Measurements from ENCODE around the gene LMO3. TPM values are rescaled to one million over a fixed set of nuclear protein-coding genes. Genes with fewer than 3 reads are reported as not detected.

The LMO3 gene
- total and polyA plus RNA-seq, 2 experiments from 2014 or later: 7.9 to 15.1 TPM

DNA sequence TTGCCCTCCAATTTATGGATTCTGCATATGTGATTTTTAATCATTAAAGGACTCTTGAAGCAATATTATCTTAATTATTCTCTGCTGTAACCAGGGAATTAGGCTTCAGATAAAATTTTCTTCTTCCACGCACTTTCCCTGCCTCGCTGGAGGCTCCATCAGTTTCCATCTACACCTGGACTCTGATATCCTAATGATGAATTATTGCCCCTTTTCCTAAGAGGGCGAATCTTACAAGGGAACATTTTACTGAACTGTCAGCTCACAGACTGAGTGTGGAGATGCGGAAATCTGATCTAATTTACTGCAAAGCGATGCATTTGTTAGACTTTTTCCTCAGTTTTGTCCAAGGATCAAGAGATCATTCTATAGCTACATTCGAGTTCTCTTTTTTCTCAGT is 43.0 kb downstream of the LMO3 start:
- H3K27ac ChIP-seq (ENCODE audit: low read depth): no peak overlapping the region
- H3K4me1 ChIP-seq (ENCODE audit: insufficient read depth): peaks cover 10% of the 10 kb centered on the region; the same call in 1 of the 2 replicates
- TF ChIP-seq NANOG (IDR thresholded peaks at IDR 0.05; ENCODE audit: borderline replicate concordance) (no peak), POLR2AphosphoS5 (IDR thresholded peaks at IDR 0.05; ENCODE audit: low read depth) (no peak), ZNF114 (CRISPR knock-in tag; IDR thresholded peaks at IDR 0.05) (no peak), CREB1 (CRISPR knock-in tag; IDR thresholded peaks at IDR 0.05; ENCODE audit: low read depth) (no peak), EZH2phosphoT487 (IDR thresholded peaks at IDR 0.05; ENCODE audit: unreplicated experiment) (no peak)
- TF ChIP-seq, protein P1, sequence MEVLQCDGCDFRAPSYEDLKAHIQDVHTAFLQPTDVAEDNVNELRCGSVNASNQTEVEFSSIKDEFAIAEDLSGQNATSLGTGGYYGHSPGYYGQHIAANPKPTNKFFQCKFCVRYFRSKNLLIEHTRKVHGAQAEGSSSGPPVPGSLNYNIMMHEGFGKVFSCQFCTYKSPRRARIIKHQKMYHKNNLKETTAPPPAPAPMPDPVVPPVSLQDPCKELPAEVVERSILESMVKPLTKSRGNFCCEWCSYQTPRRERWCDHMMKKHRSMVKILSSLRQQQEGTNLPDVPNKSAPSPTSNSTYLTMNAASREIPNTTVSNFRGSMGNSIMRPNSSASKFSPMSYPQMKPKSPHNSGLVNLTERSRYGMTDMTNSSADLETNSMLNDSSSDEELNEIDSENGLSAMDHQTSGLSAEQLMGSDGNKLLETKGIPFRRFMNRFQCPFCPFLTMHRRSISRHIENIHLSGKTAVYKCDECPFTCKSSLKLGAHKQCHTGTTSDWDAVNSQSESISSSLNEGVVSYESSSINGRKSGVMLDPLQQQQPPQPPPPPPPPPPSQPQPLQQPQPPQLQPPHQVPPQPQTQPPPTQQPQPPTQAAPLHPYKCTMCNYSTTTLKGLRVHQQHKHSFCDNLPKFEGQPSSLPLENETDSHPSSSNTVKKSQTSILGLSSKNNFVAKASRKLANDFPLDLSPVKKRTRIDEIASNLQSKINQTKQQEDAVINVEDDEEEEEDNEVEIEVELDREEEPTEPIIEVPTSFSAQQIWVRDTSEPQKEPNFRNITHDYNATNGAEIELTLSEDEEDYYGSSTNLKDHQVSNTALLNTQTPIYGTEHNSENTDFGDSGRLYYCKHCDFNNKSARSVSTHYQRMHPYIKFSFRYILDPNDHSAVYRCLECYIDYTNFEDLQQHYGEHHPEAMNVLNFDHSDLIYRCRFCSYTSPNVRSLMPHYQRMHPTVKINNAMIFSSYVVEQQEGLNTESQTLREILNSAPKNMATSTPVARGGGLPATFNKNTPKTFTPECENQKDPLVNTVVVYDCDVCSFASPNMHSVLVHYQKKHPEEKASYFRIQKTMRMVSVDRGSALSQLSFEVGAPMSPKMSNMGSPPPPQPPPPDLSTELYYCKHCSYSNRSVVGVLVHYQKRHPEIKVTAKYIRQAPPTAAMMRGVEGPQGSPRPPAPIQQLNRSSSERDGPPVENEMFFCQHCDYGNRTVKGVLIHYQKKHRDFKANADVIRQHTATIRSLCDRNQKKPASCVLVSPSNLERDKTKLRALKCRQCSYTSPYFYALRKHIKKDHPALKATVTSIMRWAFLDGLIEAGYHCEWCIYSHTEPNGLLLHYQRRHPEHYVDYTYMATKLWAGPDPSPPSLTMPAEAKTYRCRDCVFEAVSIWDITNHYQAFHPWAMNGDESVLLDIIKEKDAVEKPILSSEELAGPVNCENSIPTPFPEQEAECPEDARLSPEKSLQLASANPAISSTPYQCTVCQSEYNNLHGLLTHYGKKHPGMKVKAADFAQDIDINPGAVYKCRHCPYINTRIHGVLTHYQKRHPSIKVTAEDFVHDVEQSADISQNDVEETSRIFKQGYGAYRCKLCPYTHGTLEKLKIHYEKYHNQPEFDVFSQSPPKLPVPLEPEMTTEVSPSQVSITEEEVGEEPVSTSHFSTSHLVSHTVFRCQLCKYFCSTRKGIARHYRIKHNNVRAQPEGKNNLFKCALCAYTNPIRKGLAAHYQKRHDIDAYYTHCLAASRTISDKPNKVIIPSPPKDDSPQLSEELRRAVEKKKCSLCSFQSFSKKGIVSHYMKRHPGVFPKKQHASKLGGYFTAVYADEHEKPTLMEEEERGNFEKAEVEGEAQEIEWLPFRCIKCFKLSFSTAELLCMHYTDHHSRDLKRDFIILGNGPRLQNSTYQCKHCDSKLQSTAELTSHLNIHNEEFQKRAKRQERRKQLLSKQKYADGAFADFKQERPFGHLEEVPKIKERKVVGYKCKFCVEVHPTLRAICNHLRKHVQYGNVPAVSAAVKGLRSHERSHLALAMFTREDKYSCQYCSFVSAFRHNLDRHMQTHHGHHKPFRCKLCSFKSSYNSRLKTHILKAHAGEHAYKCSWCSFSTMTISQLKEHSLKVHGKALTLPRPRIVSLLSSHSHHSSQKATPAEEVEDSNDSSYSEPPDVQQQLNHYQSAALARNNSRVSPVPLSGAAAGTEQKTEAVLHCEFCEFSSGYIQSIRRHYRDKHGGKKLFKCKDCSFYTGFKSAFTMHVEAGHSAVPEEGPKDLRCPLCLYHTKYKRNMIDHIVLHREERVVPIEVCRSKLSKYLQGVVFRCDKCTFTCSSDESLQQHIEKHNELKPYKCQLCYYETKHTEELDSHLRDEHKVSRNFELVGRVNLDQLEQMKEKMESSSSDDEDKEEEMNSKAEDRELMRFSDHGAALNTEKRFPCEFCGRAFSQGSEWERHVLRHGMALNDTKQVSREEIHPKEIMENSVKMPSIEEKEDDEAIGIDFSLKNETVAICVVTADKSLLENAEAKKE (CRISPR knock-in tag; IDR thresholded peaks at IDR 0.05): no peak
- TF ChIP-seq, protein P2, sequence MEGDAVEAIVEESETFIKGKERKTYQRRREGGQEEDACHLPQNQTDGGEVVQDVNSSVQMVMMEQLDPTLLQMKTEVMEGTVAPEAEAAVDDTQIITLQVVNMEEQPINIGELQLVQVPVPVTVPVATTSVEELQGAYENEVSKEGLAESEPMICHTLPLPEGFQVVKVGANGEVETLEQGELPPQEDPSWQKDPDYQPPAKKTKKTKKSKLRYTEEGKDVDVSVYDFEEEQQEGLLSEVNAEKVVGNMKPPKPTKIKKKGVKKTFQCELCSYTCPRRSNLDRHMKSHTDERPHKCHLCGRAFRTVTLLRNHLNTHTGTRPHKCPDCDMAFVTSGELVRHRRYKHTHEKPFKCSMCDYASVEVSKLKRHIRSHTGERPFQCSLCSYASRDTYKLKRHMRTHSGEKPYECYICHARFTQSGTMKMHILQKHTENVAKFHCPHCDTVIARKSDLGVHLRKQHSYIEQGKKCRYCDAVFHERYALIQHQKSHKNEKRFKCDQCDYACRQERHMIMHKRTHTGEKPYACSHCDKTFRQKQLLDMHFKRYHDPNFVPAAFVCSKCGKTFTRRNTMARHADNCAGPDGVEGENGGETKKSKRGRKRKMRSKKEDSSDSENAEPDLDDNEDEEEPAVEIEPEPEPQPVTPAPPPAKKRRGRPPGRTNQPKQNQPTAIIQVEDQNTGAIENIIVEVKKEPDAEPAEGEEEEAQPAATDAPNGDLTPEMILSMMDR (conservative IDR thresholded peaks at IDR 0.05; ENCODE audit: low read depth in 2 of 2): no peak
- TF ChIP-seq, protein P3, sequence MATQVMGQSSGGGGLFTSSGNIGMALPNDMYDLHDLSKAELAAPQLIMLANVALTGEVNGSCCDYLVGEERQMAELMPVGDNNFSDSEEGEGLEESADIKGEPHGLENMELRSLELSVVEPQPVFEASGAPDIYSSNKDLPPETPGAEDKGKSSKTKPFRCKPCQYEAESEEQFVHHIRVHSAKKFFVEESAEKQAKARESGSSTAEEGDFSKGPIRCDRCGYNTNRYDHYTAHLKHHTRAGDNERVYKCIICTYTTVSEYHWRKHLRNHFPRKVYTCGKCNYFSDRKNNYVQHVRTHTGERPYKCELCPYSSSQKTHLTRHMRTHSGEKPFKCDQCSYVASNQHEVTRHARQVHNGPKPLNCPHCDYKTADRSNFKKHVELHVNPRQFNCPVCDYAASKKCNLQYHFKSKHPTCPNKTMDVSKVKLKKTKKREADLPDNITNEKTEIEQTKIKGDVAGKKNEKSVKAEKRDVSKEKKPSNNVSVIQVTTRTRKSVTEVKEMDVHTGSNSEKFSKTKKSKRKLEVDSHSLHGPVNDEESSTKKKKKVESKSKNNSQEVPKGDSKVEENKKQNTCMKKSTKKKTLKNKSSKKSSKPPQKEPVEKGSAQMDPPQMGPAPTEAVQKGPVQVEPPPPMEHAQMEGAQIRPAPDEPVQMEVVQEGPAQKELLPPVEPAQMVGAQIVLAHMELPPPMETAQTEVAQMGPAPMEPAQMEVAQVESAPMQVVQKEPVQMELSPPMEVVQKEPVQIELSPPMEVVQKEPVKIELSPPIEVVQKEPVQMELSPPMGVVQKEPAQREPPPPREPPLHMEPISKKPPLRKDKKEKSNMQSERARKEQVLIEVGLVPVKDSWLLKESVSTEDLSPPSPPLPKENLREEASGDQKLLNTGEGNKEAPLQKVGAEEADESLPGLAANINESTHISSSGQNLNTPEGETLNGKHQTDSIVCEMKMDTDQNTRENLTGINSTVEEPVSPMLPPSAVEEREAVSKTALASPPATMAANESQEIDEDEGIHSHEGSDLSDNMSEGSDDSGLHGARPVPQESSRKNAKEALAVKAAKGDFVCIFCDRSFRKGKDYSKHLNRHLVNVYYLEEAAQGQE (IDR thresholded peaks at IDR 0.05; ENCODE audit: unreplicated experiment): no peak
- TF ChIP-seq, protein P4, sequence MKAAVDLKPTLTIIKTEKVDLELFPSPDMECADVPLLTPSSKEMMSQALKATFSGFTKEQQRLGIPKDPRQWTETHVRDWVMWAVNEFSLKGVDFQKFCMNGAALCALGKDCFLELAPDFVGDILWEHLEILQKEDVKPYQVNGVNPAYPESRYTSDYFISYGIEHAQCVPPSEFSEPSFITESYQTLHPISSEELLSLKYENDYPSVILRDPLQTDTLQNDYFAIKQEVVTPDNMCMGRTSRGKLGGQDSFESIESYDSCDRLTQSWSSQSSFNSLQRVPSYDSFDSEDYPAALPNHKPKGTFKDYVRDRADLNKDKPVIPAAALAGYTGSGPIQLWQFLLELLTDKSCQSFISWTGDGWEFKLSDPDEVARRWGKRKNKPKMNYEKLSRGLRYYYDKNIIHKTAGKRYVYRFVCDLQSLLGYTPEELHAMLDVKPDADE (IDR thresholded peaks at IDR 0.05): no peak

More for the DNA sequence above, 43.0 kb downstream of the LMO3 start:
- Mint-ChIP-seq H3K36me3 (ENCODE audit: low read depth) (peaks cover 3% of the 10 kb centered on the region; the same call in 1 of the 3 replicates), H3K4me3 (no peak overlapping the region), H3K27me3 (ENCODE audit: insufficient read depth, low read depth, poor library complexity) (no peaks in the 10 kb centered on the region), H3K27ac (no peak overlapping the region), H3K4me1 (peaks cover 11% of the 10 kb centered on the region; the same call in 2 of the 3 replicates), H3K9me3 (no peaks in the 10 kb centered on the region; the same call in 2 of the 3 replicates)
- no peaks in the 10 kb centered on the region for H3K9me2 ChIP-seq (ENCODE audit: insufficient read depth)
- no peaks in the 10 kb centered on the region for H4K20me1 ChIP-seq (replicated peaks; ENCODE audit: insufficient read depth)
- H3K27me3 ChIP-seq (ENCODE audit: insufficient read depth): no peaks in the 10 kb centered on the region
- ATAC-seq: no peak
- DNase-seq (ENCODE audit: low spot score): no peak
- H3K4me3 ChIP-seq: no peak overlapping the region
- H3K36me3 ChIP-seq (ENCODE audit: insufficient read depth): no peaks in the 10 kb centered on the region
- no peak overlapping the region for H3K4me2 ChIP-seq
- H2AFZ ChIP-seq: no peak overlapping the region
- H3K79me2 ChIP-seq (replicated peaks; ENCODE audit: insufficient read depth): no peaks in the 10 kb centered on the region
- H3F3A ChIP-seq (replicated peaks; ENCODE audit: low read depth): no peaks in the 10 kb centered on the region
